GM20000 (cell line): ENCODE data around the gene TDRD3.

Experiments used
- DNase-seq: peaks from one replicate; pipeline ENCODE4 v3.0.0; 2012; ENCODE audit warnings: low spot score
- CTCF ChIP-seq: IDR thresholded peaks from 2 replicates; pipeline ENCODE4 v1.5.1; 2012; ENCODE audit warnings: mild to moderate bottlenecking, control low read depth; ENCODE audit errors: extremely low read depth, missing control alignments

TDRD3 gene

GRCh38 chr13:60494296-60494695, 97.3 kb downstream of the TDRD3 start:
- DNase-seq: no peak
- no peak for TF ChIP-seq CTCF

- no peak for TF ChIP-seq CTCF
- DNase-seq: no peak
Observed at GRCh38 chr13:60501236-60501635, 104.2 kb downstream of the TDRD3 start.

DNA sequence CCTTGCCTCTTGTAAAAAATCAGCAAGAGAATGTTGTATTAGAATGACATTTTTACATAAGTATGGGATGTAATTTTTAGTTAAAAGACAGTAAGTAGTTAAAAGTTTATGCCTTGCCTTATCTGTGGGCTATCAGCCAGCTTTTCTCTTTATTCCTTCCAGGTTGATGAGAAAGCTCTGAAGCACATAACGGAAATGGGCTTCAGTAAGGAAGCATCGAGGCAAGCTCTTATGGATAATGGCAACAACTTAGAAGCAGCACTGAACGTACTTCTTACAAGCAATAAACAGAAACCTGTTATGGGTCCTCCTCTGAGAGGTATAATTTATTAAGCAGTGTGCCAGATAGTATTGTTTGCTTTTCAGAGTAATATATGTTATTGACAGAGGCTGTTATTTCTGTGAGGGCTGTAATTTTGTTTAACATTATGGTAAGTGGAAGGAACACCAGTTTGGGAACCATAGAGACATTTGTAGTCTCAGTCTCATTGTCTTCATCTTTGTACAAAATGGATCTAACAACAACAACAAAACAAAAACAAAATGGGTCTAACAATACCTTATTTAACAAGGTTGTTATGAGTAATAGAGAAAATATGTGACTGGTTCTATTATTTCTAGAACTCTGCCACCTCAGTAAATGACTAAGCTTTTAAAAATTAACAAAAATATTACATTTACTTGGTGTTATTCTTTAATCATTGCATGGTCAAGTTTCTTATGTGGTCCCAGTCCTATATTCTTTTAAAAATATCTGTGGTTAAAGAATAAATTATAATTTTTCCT, 112.8 kb downstream of the TDRD3 start:
- no peak for TF ChIP-seq CTCF
- no peak for DNase-seq

- no peak for DNase-seq
- TF ChIP-seq CTCF: no peak
Observed at GRCh38 chr13:60511637-60512036, 114.6 kb downstream of the TDRD3 start.

DNA sequence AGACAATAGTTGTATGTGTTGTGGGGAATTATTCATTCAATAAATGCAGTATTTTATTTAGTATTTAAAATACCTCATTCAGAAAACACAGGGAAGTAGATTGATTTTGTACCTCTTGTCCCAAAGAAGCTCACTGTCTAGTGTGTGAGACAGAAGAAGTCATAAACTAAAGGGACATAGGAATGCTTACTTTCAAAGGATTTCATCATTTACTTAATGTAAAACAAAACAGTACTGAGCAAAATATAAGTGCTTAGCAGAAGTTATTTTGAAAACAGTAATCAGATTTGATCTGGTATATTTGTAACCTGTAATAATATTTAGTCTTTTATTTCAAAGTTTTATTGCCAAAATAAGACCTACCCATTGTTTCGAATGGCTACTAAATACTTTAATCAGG, 117.9 kb downstream of the TDRD3 start:
- TF ChIP-seq CTCF: no peak
- DNase-seq: no peak

- no peak for TF ChIP-seq CTCF
- no peak for DNase-seq
Observed at GRCh38 chr13:60519496-60519895, 122.5 kb downstream of the TDRD3 start.

GRCh38 chr13:60520902-60521569, 124.0 kb downstream of the TDRD3 start:
- DNase-seq: no peak
- TF ChIP-seq CTCF: no peak
